A549 (cell line): Measurements from ENCODE around the gene ADAM19. TPM values are rescaled to one million over a fixed set of nuclear protein-coding genes. Genes with fewer than 3 reads are reported as not detected.
A peak's percentile ranks its signal among the peaks of the same experiment; 100 is the strongest.

Experiments used
- ATAC-seq, 2 experiments: fragments of 200-7000 bp in 1 of 2; fragments of >200 bp in 1 of 2; cut with Nextera tagmentation in 1 of 2; cut with Tn5 transposase in 1 of 2; 3 replicates each; pipeline versions ENCODE4 v1.8.0 to v1.9.1; 2018 to 2020; ENCODE audit warnings: mild to moderate bottlenecking in 1 of 2, moderate library complexity in 1 of 2
- CTCF ChIA-PET: fragments of 300-600 bp; sonication (Branson Sonifier 250); formaldehyde crosslinking; extraction: SDS; loops from one replicate; lab custom pipeline; 2021; ENCODE audit warnings: antibody characterized with exemption, inconsistent platforms; lab: Yijun Ruan, JAX
- POLR2A ChIA-PET: fragments of 350-600 bp; formaldehyde crosslinking; extraction: SDS; loops from one replicate; lab custom pipeline; 2021; ENCODE audit warnings: antibody characterized with exemption, inconsistent platforms; lab: Yijun Ruan, JAX
- DNase-seq, 2 experiments: peaks; one replicate each; pipeline versions ENCODE4 v3.0.0 to v3.0.0-alpha.2; 2011 to 2016; ENCODE audit warnings: low read depth in 1 of 2, low spot score in 1 of 2
- FAIRE-seq: peaks from 2 replicates; lab custom pipeline; 2011; peaks lifted over from hg19 to GRCh38; lab: Jason Lieb, UNC
- H3K27ac ChIP-seq, 2 experiments: fragments of >200 bp; sonication (Bioruptor Twin); formaldehyde crosslinking; 3 replicates each; pipeline ENCODE4 v1.5.1; 2016 to 2017
- H3K4me1 ChIP-seq: fragments of >200 bp; sonication (Bioruptor Twin); formaldehyde crosslinking; 3 replicates; pipeline ENCODE4 v1.6.1; 2016
- H3K4me2 ChIP-seq: fragments of >200 bp; sonication (Bioruptor Twin); formaldehyde crosslinking; 3 replicates; pipeline ENCODE4 v1.6.1; 2016
- H3K4me3 ChIP-seq: fragments of >200 bp; sonication (Bioruptor Twin); formaldehyde crosslinking; 3 replicates; pipeline ENCODE4 v1.5.1; 2016
- H3K9me3 ChIP-seq: fragments of >200 bp; sonication (Bioruptor Twin); formaldehyde crosslinking; 3 replicates; pipeline ENCODE4 v1.6.1; 2016
- CBX2 ChIP-seq: fragments of 200-600 bp; sonication (generic); IDR thresholded peaks from 2 replicates; pipeline ENCODE4 v1.6.1; 2016; ENCODE audit warnings: low read depth, mild to moderate bottlenecking, borderline replicate concordance
- CBX8 ChIP-seq: fragments of 200-600 bp; sonication (generic); IDR thresholded peaks from 2 replicates; pipeline ENCODE4 v1.6.1; 2016
- CHD2 ChIP-seq: fragments of 150-350 bp; IDR thresholded peaks from 2 replicates; pipeline ENCODE4 v1.6.1; 2014; ENCODE audit warnings: low read length; ENCODE audit not compliant: partially characterized antibody
- CHD4 ChIP-seq: fragments of 200-600 bp; sonication (generic); IDR thresholded peaks from 2 replicates; pipeline ENCODE4 v1.6.1; 2016; ENCODE audit warnings: antibody characterized with exemption, mild to moderate bottlenecking, borderline replicate concordance
- EP300 ChIP-seq, 2 experiments: fragments of >200 bp; sonication (Bioruptor Twin); formaldehyde crosslinking; IDR thresholded peaks; 2 replicates in 1 of 2; 3 replicates in 1 of 2; pipeline ENCODE4 v1.6.1; 2016 to 2017
- GATA3 ChIP-seq: IDR thresholded peaks from 2 replicates; pipeline ENCODE4 v1.6.1; 2012; ENCODE audit warnings: borderline replicate concordance
- HOXB13 ChIP-seq: fragments of 250-450 bp; sonication (Bioruptor Pico); IDR thresholded peaks from 2 replicates; pipeline ENCODE4 v1.5.0; 2020; ENCODE audit warnings: low read depth, mild to moderate bottlenecking, moderate library complexity
- KDM5A ChIP-seq: fragments of 200-600 bp; sonication (generic); IDR thresholded peaks from 2 replicates; pipeline ENCODE4 v1.6.1; 2016; ENCODE audit warnings: antibody characterized with exemption, mild to moderate bottlenecking
- MAZ ChIP-seq: fragments of 150-350 bp; IDR thresholded peaks from 2 replicates; pipeline ENCODE4 v1.6.1; 2014; ENCODE audit warnings: antibody characterized with exemption, low read depth, low read length, borderline replicate concordance
- NFE2L2 ChIP-seq: fragments of 150-350 bp; conservative IDR thresholded peaks from 2 replicates; pipeline ENCODE4 v1.6.1; 2014; ENCODE audit warnings: low read length
- NPAS2 ChIP-seq: fragments of 250-450 bp; sonication (Bioruptor Pico); IDR thresholded peaks from 2 replicates; pipeline ENCODE4 v1.8.0; 2022; ENCODE audit warnings: mild to moderate bottlenecking, moderate library complexity, borderline replicate concordance
- NR3C1 ChIP-seq: fragments of >200 bp; sonication (Bioruptor Twin); formaldehyde crosslinking; IDR thresholded peaks from 3 replicates; pipeline ENCODE4 v1.6.1; 2017
- RAD21 ChIP-seq, 2 experiments: fragments of >200 bp in 1 of 2; sonication (Bioruptor Twin) in 1 of 2; formaldehyde crosslinking in 1 of 2; IDR thresholded peaks in 1 of 2; conservative IDR thresholded peaks in 1 of 2; 2 replicates in 1 of 2; 3 replicates in 1 of 2; pipeline ENCODE4 v1.6.1; 2012 to 2018; ENCODE audit warnings: inconsistent platforms in 1 of 2
- SMC3 ChIP-seq: fragments of >200 bp; sonication (Bioruptor Twin); formaldehyde crosslinking; IDR thresholded peaks from 3 replicates; pipeline ENCODE4 v1.6.1; 2018; ENCODE audit warnings: inconsistent platforms
- WGBS: methylation state at CpG from one replicate; pipeline ENCODE4 v1.1.6; 2017; ENCODE audit errors: missing lambda C conversion rate; 5-methylcytosine and 5-hydroxymethylcytosine counted together
- polyA plus RNA-seq, 4 experiments: library from polyadenylated mRNA; depleted of rRNA in 3 of 4; stranded (reverse); fragments of >200 nt; fragmentation: RNase III in 1 of 4; extraction: RNeasy Plus Mini Kit Qiagen cat#74134 plus additional on column Dnase treatment in 1 of 4; gene quantifications; 2 replicates in 3 of 4; 3 replicates in 1 of 4; pipeline ENCODE4 v1.2.3, GENCODE V29; 2011 to 2017
- TF ChIP-seq, protein P1 (sequence below): IDR thresholded peaks from 2 replicates; pipeline ENCODE4 v1.6.1; 2012
- TF ChIP-seq, protein P2 (sequence below): IDR thresholded peaks from 2 replicates; pipeline ENCODE4 v1.6.1; 2012
- TF ChIP-seq, protein P3 (sequence below): fragments of >200 bp; sonication (Bioruptor Twin); formaldehyde crosslinking; IDR thresholded peaks from 3 replicates; pipeline ENCODE4 v1.6.1; 2016
- TF ChIP-seq, protein P4 (sequence below): fragments of >200 bp; sonication (Bioruptor Twin); formaldehyde crosslinking; IDR thresholded peaks from 3 replicates; pipeline ENCODE4 v1.5.1; 2016
- TF ChIP-seq, protein P5 (sequence below): IDR thresholded peaks from 2 replicates; pipeline ENCODE4 v1.6.1; 2012; ENCODE audit warnings: low read depth, borderline replicate concordance
- TF ChIP-seq, protein P6 (sequence below): fragments of 200-600 bp; sonication (generic); IDR thresholded peaks from 2 replicates; pipeline ENCODE4 v1.6.1; 2016; ENCODE audit warnings: antibody characterized with exemption, mild to moderate bottlenecking, moderate library complexity

The ADAM19 gene
- polyA plus RNA-seq, 2 of the 4 experiments (the other 2 are of a cell fraction) = 7.7 to 15.2 TPM

- peak; percentile 78 to 87 for DNase-seq
- H3K4me2 ChIP-seq = no peak overlapping the region
- TF ChIP-seq, protein P1, sequence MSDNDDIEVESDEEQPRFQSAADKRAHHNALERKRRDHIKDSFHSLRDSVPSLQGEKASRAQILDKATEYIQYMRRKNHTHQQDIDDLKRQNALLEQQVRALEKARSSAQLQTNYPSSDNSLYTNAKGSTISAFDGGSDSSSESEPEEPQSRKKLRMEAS = no peak
- TF ChIP-seq MAZ (no peak), CHD4 (no peak), NFE2L2 (no peak), CBX2 (no peak), SMC3 (peak; percentile 95), NPAS2 (no peak), KDM5A (no peak), NR3C1 (no peak), HOXB13 (CRISPR knock-in tag) (no peak), RAD21 (conservative IDR thresholded peaks at IDR 0.05 in 1 of 2, IDR thresholded peaks at IDR 0.05 in 1 of 2) (peak; percentile 94 to 97), CBX8 (no peak), CHD2 (no peak), EP300 (IDR thresholded peaks at IDR 0.05) (no peak), GATA3 (no peak)
- TF ChIP-seq, protein P2, sequence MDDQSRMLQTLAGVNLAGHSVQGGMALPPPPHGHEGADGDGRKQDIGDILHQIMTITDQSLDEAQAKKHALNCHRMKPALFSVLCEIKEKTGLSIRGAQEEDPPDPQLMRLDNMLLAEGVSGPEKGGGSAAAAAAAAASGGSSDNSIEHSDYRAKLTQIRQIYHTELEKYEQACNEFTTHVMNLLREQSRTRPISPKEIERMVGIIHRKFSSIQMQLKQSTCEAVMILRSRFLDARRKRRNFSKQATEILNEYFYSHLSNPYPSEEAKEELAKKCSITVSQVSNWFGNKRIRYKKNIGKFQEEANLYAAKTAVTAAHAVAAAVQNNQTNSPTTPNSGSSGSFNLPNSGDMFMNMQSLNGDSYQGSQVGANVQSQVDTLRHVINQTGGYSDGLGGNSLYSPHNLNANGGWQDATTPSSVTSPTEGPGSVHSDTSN = no peak
- TF ChIP-seq, protein P3, sequence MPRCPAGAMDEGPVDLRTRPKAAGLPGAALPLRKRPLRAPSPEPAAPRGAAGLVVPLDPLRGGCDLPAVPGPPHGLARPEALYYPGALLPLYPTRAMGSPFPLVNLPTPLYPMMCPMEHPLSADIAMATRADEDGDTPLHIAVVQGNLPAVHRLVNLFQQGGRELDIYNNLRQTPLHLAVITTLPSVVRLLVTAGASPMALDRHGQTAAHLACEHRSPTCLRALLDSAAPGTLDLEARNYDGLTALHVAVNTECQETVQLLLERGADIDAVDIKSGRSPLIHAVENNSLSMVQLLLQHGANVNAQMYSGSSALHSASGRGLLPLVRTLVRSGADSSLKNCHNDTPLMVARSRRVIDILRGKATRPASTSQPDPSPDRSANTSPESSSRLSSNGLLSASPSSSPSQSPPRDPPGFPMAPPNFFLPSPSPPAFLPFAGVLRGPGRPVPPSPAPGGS = no peak
- TF ChIP-seq, protein P4, sequence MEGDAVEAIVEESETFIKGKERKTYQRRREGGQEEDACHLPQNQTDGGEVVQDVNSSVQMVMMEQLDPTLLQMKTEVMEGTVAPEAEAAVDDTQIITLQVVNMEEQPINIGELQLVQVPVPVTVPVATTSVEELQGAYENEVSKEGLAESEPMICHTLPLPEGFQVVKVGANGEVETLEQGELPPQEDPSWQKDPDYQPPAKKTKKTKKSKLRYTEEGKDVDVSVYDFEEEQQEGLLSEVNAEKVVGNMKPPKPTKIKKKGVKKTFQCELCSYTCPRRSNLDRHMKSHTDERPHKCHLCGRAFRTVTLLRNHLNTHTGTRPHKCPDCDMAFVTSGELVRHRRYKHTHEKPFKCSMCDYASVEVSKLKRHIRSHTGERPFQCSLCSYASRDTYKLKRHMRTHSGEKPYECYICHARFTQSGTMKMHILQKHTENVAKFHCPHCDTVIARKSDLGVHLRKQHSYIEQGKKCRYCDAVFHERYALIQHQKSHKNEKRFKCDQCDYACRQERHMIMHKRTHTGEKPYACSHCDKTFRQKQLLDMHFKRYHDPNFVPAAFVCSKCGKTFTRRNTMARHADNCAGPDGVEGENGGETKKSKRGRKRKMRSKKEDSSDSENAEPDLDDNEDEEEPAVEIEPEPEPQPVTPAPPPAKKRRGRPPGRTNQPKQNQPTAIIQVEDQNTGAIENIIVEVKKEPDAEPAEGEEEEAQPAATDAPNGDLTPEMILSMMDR = peak; percentile 94
- TF ChIP-seq, protein P5, sequence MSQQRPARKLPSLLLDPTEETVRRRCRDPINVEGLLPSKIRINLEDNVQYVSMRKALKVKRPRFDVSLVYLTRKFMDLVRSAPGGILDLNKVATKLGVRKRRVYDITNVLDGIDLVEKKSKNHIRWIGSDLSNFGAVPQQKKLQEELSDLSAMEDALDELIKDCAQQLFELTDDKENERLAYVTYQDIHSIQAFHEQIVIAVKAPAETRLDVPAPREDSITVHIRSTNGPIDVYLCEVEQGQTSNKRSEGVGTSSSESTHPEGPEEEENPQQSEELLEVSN = no peak
- TF ChIP-seq, protein P6, sequence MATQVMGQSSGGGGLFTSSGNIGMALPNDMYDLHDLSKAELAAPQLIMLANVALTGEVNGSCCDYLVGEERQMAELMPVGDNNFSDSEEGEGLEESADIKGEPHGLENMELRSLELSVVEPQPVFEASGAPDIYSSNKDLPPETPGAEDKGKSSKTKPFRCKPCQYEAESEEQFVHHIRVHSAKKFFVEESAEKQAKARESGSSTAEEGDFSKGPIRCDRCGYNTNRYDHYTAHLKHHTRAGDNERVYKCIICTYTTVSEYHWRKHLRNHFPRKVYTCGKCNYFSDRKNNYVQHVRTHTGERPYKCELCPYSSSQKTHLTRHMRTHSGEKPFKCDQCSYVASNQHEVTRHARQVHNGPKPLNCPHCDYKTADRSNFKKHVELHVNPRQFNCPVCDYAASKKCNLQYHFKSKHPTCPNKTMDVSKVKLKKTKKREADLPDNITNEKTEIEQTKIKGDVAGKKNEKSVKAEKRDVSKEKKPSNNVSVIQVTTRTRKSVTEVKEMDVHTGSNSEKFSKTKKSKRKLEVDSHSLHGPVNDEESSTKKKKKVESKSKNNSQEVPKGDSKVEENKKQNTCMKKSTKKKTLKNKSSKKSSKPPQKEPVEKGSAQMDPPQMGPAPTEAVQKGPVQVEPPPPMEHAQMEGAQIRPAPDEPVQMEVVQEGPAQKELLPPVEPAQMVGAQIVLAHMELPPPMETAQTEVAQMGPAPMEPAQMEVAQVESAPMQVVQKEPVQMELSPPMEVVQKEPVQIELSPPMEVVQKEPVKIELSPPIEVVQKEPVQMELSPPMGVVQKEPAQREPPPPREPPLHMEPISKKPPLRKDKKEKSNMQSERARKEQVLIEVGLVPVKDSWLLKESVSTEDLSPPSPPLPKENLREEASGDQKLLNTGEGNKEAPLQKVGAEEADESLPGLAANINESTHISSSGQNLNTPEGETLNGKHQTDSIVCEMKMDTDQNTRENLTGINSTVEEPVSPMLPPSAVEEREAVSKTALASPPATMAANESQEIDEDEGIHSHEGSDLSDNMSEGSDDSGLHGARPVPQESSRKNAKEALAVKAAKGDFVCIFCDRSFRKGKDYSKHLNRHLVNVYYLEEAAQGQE = no peak
- peak; percentile 86 for FAIRE-seq
- POLR2A ChIA-PET = no interaction called here
- H3K4me3 ChIP-seq = no peak overlapping the region
- 63% methylated on average over 7 of the region's 7 CpGs for WGBS
- H3K9me3 ChIP-seq = no peaks in the 10 kb centered on the region
- peak; percentile 84 to 92 for ATAC-seq
- CTCF ChIA-PET = interaction anchor here (0.6 to 11.0 kb wide), 53 partner anchors 9 to 266 kb away, joined by 3 to 128 read pairs (median 5); partner anchors contain the start of genes LSM11, NIPAL4 and THG1L
- H3K4me1 ChIP-seq = peaks cover 22% of the 10 kb centered on the region
- H3K27ac ChIP-seq = peak overlapping the region in 1 of 2 experiments; percentile 49; a peak in 1 of 6 replicates
Measured at GRCh38 chr5:157476702-157477408, 98.7 kb downstream of the ADAM19 start.
